Nephron (organoid): ENCODE measurements around the gene LATS2.

Experiments
- H3K27ac Mint-ChIP-seq, 3 experiments: 2 replicates each; pipeline ENCODE4 v1.8.0; 2020; ENCODE audit warnings: mixed read lengths in 3 of 3, mild to moderate bottlenecking in 2 of 3, moderate library complexity in 1 of 3
- H3K27me3 Mint-ChIP-seq: 2 replicates; pipeline ENCODE4 v1.8.0; 2021; ENCODE audit warnings: low read depth, mild to moderate bottlenecking, moderate library complexity, mixed read lengths
- H3K36me3 Mint-ChIP-seq: 2 replicates; pipeline ENCODE4 v1.8.0; 2020; ENCODE audit warnings: low read depth, mixed read lengths
- H3K4me1 Mint-ChIP-seq: 2 replicates; pipeline ENCODE4 v1.8.0; 2020; ENCODE audit warnings: mixed read lengths
- H3K4me3 Mint-ChIP-seq, 3 experiments: 2 replicates each; pipeline ENCODE4 v1.8.0; 2020; ENCODE audit warnings: mild to moderate bottlenecking in 3 of 3, mixed read lengths in 3 of 3, moderate library complexity in 2 of 3
- H3K9me3 Mint-ChIP-seq: 2 replicates; pipeline ENCODE4 v1.8.0; 2020; ENCODE audit warnings: mixed read lengths
- CTCF ChIP-seq, 3 experiments: fragments of 200-600 bp; sonication (generic); IDR thresholded peaks; one replicate each; pipeline ENCODE4 v1.5.0; 2021; ENCODE audit warnings: antibody characterized with exemption in 3 of 3; ENCODE audit not compliant: unreplicated experiment in 3 of 3

Gene LATS2

DNA sequence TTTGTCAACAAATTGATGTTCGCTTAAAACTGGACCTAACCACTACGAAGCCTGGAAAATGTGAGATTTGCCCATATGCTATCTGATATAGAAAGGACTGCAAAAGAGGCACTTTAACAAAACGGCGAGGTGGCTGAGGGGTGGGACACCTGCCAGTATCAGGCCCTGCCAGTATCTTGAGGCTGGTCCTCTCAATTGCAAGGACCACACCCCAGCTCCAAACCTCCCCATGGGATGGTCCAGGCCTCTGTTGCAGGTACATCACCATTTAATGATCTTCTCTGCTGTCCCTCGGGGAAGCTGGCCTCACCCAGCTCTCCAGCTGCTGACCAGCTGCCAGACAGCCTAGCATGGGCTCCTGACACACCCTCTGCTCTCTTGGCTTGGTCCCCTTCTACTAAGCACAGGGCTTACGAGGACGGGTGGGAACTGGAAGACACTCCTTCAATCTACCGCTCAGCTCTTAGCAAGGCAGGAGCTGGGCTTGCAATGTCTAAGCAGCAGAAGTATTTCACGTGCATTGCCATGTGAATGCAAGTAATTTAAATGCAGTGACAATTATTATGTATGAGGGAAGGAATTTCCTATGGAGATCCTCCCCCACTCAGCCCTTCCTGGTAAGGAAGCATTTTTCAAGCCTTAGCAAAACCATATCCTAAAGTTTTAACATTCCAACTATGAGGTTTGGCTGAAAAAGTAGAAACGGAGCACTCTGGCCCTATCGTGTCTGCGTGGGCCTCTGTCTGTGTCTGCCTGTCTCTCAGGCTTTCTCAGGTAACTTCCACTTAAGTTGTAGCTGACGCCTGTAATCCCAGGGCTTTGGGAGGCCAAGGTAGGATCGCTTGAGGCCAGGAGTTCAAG is 63.9 kb downstream of the LATS2 start:
- no peak for TF ChIP-seq CTCF (IDR thresholded peaks at IDR 0.05; ENCODE audit: unreplicated experiment in 3 of 3)
- peaks cover 9% of the 10 kb centered on the region for H3K4me1 Mint-ChIP-seq

GRCh38 chr13:20995245-20995838 is 66.0 kb downstream of the LATS2 start:
- peaks cover 3% of the 10 kb centered on the region for H3K27me3 Mint-ChIP-seq
- peaks cover 22% of the 10 kb centered on the region for H3K36me3 Mint-ChIP-seq
- peaks cover 9% of the 10 kb centered on the region for H3K4me1 Mint-ChIP-seq
- H3K4me3 Mint-ChIP-seq, result no peak overlapping the region
- no peak overlapping the region for H3K27ac Mint-ChIP-seq
- H3K9me3 Mint-ChIP-seq, result no peaks in the 10 kb centered on the region
- no peak for TF ChIP-seq CTCF (IDR thresholded peaks at IDR 0.05; ENCODE audit: unreplicated experiment in 3 of 3)

More for the DNA sequence above, 63.9 kb downstream of the LATS2 start:
- no peaks in the 10 kb centered on the region for H3K27me3 Mint-ChIP-seq
- peak overlapping the region; percentile 84 to 97 (median 91) for H3K27ac Mint-ChIP-seq
- H3K36me3 Mint-ChIP-seq, result peaks cover 9% of the 10 kb centered on the region
- no peaks in the 10 kb centered on the region for H3K9me3 Mint-ChIP-seq
- H3K4me3 Mint-ChIP-seq, result no peak overlapping the region

- Mint-ChIP-seq H3K4me1 (peaks cover 13% of the 10 kb centered on the region), H3K36me3 (peaks cover 29% of the 10 kb centered on the region), H3K27me3 (peaks cover 3% of the 10 kb centered on the region), H3K9me3 (no peaks in the 10 kb centered on the region), H3K4me3 (no peak overlapping the region), H3K27ac (no peak overlapping the region)
- TF ChIP-seq CTCF (IDR thresholded peaks at IDR 0.05; ENCODE audit: unreplicated experiment in 3 of 3), result no peak
Observed at GRCh38 chr13:20994441-20994821, 67.0 kb downstream of the LATS2 start.

DNA sequence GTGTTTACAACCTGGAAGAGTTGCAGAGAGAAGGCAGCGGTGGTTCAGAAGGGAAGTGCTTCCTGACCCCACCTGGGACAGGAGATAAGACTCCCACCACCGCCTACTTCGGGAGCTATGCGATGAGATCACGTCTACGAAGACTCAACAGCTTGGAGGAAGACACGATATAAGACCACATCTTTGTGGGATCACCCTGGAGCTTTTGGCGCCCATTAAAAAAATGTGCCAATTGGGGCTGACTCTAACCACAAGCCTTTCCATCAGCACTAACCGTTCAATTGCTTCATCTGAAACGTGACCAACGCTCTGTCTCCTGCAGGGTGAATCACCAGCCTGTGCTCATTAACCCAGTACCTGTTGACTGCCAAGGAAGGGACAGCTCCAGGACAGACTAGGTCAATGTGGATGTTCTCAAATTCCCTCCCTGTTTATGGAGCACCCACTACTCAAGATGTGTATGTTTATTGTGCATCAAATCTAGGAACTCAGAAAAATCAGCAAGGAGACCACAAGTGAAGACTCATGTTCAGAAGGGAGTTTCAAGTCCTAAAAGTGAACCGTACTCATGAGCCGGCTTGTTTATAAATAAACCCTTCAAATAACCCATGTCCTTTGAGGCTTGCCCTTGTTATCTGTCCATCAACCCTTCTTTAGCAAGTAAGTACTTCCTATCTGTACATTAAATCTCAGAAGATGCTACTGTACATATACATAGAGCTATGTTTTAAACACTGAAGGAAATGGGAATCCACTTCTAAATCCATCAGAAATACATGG is 67.5 kb downstream of the LATS2 start:
- no peaks in the 10 kb centered on the region for H3K9me3 Mint-ChIP-seq
- peaks cover 33% of the 10 kb centered on the region for H3K36me3 Mint-ChIP-seq
- peaks cover 13% of the 10 kb centered on the region for H3K4me1 Mint-ChIP-seq
- no peak for TF ChIP-seq CTCF (IDR thresholded peaks at IDR 0.05; ENCODE audit: unreplicated experiment in 3 of 3)
- H3K27ac Mint-ChIP-seq, result no peak overlapping the region
- peaks cover 3% of the 10 kb centered on the region for H3K27me3 Mint-ChIP-seq
- H3K4me3 Mint-ChIP-seq, result no peak overlapping the region

GRCh38 chr13:20993211-20993610 is 68.2 kb downstream of the LATS2 start:
- Mint-ChIP-seq H3K27ac (no peak overlapping the region), H3K9me3 (no peaks in the 10 kb centered on the region), H3K4me3 (no peak overlapping the region), H3K4me1 (peaks cover 13% of the 10 kb centered on the region), H3K27me3 (peaks cover 3% of the 10 kb centered on the region), H3K36me3 (peaks cover 33% of the 10 kb centered on the region)
- no peak for TF ChIP-seq CTCF (IDR thresholded peaks at IDR 0.05; ENCODE audit: unreplicated experiment in 3 of 3)
